Adrenal gland (tissue), 5 donors: ENCODE data around the gene MUC6.

ENCODE experiments used
- CTCF ChIP-seq, 6 experiments: fragments of 450-650 bp in 4 of 6; fragments of 200-600 bp in 2 of 6; sonication (generic) in 1 of 6; IDR thresholded peaks; 1 replicate in 5 of 6; 2 replicates in 1 of 6; pipeline versions ENCODE4 v1.5.1 to v1.8.0; 2016 to 2021; ENCODE audit warnings: antibody characterized with exemption in 6 of 6, mild to moderate bottlenecking in 2 of 6, moderate library complexity in 1 of 6
- POLR2A ChIP-seq, 2 donors: fragments of 450-650 bp; IDR thresholded peaks; one replicate each; pipeline ENCODE4 v1.6.1; 2017; ENCODE audit warnings: antibody characterized with exemption in 2 of 2, mild to moderate bottlenecking in 2 of 2, moderate library complexity in 1 of 2
- donor health status: DM: no; HTN: no; CAD: no.

GRCh38 chr11:1009371-1009770, 27.1 kb downstream of the MUC6 start:
- TF ChIP-seq CTCF (IDR thresholded peaks at IDR 0.05) (no peak), POLR2A (IDR thresholded peaks at IDR 0.05) (no peak)
